GM12873 (cell line): ENCODE measurements around the gene TOPAZ1.

Source experiments
- TF ChIP-seq, protein P1 (sequence below): IDR thresholded peaks from 2 replicates; pipeline ENCODE4 v1.5.1; 2012; ENCODE audit warnings: low read depth, mild to moderate bottlenecking, moderate library complexity, low read length, control low read depth; ENCODE audit not compliant: insufficient read depth; ENCODE audit errors: missing control alignments

The TOPAZ1 gene

DNA sequence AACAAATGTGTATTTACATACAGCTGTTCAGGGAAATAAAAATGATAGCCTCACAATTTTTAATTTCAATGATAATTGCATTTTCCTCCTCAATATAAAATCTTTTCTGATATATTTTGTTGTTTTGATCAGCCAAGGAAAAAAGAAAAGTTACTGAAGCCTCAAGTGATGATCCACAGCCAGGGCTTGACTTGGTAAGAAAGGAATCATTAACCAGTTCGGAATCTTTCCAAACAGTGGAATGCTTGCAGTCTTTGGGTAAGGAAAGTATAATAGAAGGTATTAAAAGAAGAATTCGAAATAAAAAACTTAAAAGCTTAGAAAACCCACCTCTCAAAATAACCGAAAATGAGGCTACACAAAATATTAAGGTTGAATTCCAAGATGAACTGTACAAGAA, 1.0 kb downstream of the TOPAZ1 start:
- TF ChIP-seq, protein P1, sequence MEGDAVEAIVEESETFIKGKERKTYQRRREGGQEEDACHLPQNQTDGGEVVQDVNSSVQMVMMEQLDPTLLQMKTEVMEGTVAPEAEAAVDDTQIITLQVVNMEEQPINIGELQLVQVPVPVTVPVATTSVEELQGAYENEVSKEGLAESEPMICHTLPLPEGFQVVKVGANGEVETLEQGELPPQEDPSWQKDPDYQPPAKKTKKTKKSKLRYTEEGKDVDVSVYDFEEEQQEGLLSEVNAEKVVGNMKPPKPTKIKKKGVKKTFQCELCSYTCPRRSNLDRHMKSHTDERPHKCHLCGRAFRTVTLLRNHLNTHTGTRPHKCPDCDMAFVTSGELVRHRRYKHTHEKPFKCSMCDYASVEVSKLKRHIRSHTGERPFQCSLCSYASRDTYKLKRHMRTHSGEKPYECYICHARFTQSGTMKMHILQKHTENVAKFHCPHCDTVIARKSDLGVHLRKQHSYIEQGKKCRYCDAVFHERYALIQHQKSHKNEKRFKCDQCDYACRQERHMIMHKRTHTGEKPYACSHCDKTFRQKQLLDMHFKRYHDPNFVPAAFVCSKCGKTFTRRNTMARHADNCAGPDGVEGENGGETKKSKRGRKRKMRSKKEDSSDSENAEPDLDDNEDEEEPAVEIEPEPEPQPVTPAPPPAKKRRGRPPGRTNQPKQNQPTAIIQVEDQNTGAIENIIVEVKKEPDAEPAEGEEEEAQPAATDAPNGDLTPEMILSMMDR: no peak

DNA sequence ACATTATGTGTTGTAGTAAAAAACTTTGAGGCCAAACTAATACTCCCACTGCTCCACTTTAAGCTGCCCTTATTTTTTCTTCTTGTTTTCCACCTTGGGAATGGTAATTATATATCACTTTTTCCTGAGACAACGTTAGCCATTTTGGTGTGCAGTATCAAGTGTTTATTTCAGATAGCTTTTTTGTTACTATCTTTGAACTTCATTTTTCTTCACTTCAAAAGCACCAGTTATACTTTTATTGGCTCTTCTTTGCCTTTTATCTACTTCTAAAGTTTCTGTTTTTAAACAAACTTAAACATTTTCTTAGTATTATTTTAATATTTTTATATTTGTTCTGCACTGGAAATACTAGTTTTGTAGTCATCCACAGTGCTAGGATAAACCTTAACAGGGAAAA, 6.5 kb downstream of the TOPAZ1 start:
- TF ChIP-seq, protein P1: no peak

DNA sequence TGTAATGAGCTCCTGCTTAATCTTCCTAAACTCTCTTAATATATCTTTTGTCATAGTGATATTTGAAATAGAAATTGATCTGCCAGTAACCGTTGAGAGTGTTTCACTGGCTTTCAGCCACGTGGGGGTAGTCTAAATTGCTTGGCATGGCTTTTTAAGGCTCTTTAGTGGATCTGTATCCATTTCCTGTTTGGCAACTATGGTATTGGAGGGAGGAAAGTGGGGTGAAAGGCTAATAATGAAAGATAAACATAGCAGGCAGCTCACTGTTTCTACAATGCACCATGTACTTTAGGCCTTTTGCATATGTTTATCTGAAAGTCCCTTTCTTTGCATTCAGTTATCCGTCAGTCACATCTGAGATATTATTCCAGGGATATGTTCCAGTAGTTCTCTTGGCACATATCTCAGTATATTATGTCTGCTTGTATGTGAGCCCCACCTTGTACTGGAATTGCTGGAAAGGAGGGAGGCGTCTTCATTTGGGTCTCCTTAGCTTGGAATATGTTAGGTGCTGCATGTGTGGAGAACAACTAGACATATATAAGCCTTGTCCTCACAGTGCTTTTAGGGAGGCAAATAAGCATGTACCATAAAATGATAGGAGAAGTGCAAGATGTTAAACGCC, 10.8 kb downstream of the TOPAZ1 start:
- TF ChIP-seq, protein P1: no peak

DNA sequence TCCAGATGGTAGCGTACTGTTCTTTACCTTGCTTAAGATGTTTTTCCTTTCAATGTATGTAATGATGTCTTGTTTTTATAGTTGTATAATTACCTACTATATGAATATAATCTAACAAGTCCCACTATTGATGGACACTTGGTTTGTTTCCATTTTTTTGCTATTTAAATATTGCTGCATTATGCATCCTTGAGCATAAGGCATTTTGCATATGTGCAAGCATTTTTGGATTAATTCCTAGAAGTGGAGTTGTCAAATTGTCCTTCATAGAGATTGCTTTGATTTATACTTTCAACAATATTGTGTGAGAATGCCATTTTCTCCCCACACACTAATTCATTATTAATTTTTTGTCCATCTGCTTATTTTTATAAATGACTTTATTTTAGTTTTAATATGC, 17.7 kb downstream of the TOPAZ1 start:
- TF ChIP-seq, protein P1: no peak

DNA sequence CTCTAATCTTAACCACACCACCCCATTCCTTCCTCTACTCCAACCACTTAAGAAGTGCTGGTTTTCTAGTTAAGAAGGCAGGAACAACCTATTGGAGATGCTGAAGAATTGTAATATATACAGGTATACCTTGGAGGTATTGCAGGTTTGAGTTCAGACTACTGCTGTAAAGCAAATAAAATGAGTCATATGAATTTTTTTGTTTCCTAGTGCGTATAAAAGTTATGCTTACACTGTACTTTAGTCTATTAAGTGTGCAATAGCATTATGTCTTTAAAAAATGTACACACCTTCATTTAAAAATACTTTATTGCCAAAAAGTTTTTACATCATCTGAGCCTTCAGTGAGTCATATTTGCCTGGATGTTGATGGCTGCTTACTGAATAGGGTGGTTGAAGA, 22.5 kb downstream of the TOPAZ1 start:
- TF ChIP-seq, protein P1: no peak

DNA sequence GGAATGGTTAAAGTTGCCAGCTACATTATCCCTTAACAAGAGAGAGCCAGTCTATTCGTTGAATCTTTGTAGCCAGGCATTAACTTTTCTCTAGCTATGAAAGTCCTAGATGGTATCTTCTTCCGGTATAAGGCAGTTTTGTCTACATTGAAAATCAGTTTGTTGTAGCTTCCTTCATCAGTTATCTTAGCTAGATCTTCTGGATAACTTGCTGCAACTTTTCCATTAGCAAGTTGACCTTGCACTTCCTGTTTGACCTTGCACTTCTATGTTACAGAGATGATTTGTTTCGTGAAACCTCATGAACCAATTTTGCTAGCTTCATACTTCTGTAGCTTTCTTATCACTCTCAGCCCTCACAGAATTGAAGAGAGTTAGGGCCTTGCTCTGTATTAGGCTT, 24.1 kb downstream of the TOPAZ1 start:
- TF ChIP-seq, protein P1: no peak

DNA sequence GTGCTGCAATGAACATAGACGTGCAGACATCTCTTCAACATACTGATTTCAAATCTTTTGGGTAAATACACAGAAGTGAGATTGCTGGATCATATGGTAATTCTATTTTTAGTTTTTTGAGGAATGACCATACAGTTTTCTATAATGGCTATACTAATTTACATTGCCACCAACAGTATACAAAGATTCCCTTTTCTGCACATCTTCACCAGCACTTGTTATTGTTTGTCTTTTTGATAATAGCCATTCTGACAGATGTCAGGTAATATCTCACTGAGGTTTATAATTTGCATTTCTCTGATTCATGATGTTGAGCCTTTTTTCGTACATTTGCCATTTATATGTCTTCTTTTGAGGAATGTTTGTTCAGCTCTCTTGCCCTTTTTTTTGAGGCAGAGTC, 30.5 kb downstream of the TOPAZ1 start:
- TF ChIP-seq, protein P1: no peak
